GM15510 (cell line): ENCODE results near the gene SLC22A15.

Experiments
- POLR2A ChIP-seq: IDR thresholded peaks from 3 replicates; pipeline ENCODE4 v1.6.1; 2011; ENCODE audit warnings: borderline replicate concordance; ENCODE audit not compliant: insufficient read length; ENCODE audit errors: extremely low read depth

Gene SLC22A15

GRCh38 chr1:115976062-115976920 lies at the start of gene SLC22A15:
SLC22A15 (plus strand) TSS chr1:115976513; CDS start chr1:115976628, 115 bp downstream.
- TF ChIP-seq POLR2A, result peak; percentile 8

GRCh38 chr1:115927971-115928370 lies 48.3 kb upstream of the SLC22A15 start:
- TF ChIP-seq POLR2A, result no peak

DNA sequence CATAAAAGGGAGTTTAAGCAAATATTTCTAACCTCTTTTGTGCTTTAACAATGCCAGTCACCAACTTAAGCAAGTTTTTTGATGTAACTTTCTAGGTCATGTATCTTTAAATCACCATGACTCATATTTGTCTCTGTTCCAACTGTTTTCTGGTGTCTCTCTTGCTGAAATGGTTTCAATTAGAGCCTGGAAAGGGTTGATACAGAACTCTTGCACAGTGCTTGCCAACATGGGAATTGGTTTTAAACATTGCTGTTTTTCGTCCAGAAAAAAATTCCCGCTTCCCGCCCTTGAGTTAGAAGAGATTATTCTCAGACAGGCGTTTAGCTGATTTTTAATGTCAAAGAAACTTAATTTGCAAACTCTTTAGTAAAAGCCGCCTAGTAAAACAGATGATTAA lies 46.4 kb upstream of the SLC22A15 start:
- no peak for TF ChIP-seq POLR2A

DNA sequence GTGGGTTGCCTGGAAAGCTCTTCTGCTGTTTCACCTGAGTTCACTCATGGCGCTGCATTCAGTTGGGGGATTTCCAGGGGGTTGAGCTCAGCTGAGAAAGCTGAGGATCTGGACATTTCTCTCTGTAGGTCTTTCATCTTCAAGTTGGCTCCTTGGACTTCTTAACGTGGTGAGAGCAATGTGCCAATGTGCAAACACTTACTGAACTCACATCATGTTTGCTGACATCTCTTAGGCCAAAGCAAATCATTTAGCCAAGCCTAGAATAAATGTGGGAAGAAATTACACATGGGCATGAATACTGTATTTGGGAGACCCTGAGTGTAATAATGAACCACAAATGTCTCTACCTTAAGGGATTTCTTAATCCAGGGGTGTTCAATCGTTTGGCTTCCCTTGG lies 42.7 kb upstream of the SLC22A15 start:
- TF ChIP-seq POLR2A, result no peak

DNA sequence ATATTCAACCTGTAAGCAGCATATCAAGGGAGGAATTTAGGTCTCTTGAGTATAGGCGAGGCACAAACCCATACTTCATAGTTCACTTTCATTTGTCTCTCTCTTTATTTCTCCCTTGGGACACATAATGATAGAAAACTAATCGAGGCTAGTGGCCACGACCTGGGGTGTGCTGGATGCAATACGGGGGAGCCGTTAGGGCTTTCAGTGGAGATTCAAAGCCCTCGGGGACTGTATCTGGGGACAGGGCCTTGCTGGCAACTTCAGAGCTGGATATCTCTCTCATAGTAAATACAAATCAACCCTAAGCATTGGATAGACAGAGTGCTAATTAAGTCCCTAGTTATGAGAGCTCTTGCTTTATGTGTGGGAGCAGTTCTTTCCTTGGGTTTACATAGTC lies 36.9 kb upstream of the SLC22A15 start:
- TF ChIP-seq POLR2A, result no peak

GRCh38 chr1:115946116-115946515 lies 30.2 kb upstream of the SLC22A15 start:
- no peak for TF ChIP-seq POLR2A

- TF ChIP-seq POLR2A, result no peak
Measured at GRCh38 chr1:115949156-115949555, 27.2 kb upstream of the SLC22A15 start.

- no peak for TF ChIP-seq POLR2A
Measured at GRCh38 chr1:115951560-115951959, 24.8 kb upstream of the SLC22A15 start.

DNA sequence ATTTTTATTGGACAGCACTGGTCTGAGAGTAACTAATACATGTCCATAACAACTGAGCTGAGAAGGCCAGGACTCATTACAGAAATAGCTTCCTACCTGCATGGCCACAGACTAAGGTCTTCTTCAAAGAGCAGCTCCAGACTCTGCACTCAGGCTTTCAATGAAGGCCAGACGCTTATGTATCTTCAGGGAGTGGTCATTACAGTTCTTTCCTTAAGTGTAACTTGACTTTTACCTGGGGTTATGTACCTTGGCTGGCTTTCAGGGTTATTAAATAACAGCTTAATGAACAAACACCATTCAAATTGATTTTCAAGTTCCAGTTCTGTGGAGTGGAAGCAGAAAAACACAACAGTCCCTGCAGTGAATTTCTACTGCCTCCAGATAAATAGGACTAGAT lies 23.8 kb upstream of the SLC22A15 start:
- TF ChIP-seq POLR2A, result no peak

DNA sequence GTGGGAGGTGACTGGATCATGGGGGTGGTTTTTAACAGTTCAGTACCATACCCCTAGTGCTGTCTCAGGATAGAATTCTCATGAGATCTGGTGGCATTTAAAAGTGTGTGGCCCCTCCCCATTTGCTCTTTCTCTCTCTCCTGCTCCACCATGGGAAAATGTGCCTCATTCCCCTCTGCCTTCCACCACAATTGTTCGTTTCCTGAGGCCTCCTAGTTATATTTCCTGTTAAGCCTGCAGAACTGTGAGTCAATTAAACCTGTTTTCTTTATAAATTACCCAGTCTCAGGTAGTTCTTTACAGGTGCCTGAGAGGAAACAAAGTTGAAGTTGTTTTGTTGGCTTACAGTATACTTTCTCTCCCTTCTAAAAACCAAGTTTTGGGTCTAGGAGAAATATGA lies 23.1 kb upstream of the SLC22A15 start:
- no peak for TF ChIP-seq POLR2A

GRCh38 chr1:115954684-115955083 lies 21.6 kb upstream of the SLC22A15 start:
- TF ChIP-seq POLR2A, result no peak

GRCh38 chr1:115955228-115955627 lies 21.1 kb upstream of the SLC22A15 start:
- TF ChIP-seq POLR2A, result no peak

DNA sequence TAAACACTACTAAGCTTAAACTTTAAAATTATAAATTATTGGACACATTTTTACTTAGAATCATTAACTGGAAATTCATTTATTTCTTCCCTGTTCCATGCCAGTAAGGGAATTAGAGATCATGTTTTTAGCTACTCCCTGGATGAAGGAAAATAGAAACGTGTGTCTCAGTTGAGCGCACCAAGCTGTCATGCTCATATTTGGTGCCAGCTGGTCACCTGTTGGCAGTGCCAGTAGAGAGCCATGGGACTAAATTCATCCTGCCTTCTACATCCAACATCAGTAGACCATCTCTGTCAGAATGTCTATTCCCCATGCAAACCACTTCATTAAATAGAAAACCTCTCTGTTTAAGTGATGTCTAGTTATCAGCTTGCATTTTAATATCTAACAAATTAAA lies 17.4 kb upstream of the SLC22A15 start:
- TF ChIP-seq POLR2A, result no peak

DNA sequence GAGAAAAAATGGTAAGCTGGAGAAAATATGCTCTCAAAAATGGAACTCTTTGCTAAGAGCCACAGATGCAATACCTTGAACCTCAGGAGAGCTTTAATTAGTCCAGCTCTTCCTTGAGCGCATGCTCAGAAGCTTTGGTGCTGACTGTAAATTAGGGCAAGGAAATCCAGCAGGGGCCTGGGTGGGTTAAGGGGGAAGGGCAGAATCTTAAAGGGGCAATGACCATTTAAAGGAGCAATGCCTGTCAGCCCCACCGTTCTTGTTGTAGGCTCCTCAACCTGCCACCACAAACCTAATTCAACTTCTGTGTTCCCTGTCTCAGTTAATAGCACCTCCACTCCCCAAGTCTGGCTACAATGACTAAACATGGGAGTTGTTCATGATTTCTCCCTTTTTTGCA lies 6.8 kb upstream of the SLC22A15 start:
- TF ChIP-seq POLR2A, result no peak

DNA sequence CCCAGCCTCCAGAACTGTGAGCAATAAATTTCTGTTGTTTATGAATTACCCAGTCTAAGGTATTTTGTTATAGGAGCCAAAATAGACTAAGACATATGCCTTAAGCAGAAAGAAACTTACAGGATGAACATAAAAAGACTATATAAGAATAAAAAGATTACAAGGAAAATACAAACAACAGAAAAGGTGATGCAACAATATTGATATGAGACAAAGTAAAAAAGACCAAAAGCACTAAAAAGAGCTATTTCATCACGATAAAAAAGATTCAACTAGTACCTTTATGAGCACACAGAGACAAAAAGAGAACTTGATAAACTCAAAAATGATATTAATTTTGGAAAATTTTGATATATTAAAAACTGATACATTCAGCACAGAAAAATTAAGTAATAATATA lies 3.2 kb upstream of the SLC22A15 start:
- no peak for TF ChIP-seq POLR2A

DNA sequence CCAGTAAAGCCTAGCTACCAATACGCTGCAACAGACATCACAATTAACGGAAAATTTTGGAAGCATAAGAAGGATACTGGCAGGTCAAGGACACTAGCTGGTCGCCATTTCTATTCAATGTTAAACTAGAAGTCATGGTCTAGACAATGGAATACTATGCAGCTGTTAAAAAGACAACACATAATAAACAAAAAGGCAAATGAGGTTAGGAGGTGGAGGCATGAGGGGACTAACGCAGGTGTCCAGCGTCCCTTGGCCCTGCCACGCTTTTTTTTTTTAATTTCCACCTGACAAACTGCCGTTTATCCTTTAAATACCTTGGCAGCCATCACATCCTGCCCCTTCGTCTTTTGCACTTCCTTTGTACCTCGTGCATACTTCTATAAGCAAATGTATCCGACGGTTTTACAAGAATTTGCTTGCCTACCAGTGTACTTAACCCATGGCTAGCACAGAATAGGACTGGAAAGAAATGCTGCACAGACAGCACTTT lies 698 bp upstream of the SLC22A15 start:
- TF ChIP-seq POLR2A, result no peak

DNA sequence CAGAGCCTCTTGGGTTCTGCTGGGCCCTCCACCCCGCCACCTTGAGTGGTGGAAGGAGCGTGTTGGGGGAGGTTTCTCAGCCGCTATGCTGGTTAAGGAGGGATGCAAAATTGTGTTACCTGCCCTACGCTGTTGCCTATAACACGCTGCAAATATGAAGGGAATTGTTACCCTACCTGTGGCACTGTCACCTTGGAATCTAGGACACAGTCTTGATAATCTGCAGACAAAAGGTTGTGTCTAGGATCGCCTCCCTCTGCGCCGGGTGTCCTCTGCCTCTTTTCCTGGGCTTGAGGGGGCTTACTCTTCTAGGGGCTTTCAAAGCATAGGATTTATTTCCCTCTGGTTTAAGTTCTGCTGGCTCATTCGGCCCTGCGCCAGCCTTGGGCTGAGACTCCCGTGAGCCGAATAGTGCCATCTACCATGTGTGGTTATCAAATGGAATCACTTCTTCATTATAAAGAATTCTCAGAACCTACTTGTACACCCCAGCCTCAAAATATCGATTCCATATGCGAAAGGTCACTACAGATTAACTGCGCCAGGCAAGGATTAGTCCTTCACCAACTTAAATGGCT lies 697 bp downstream of the SLC22A15 start:
- no peak for TF ChIP-seq POLR2A
